GM18505 (cell line): ENCODE results near the gene VASP.
A peak's percentile ranks its signal among the peaks of the same experiment; 100 is the strongest.

Source experiments
- ATAC-seq: cut with Tn5 transposase; IDR thresholded peaks from one replicate; pipeline ENCODE4 v1.9.1; 2021; ENCODE audit not compliant: unreplicated experiment
- POLR2A ChIP-seq: IDR thresholded peaks from 4 replicates; pipeline ENCODE4 v1.6.1; 2011; ENCODE audit warnings: borderline replicate concordance; ENCODE audit not compliant: insufficient read depth, insufficient read length; ENCODE audit errors: extremely low read depth

The VASP gene

GRCh38 chr19:45496349-45496953, 10.8 kb upstream of the VASP start:
- peak; percentile 11 for ATAC-seq
- no peak for TF ChIP-seq POLR2A

DNA sequence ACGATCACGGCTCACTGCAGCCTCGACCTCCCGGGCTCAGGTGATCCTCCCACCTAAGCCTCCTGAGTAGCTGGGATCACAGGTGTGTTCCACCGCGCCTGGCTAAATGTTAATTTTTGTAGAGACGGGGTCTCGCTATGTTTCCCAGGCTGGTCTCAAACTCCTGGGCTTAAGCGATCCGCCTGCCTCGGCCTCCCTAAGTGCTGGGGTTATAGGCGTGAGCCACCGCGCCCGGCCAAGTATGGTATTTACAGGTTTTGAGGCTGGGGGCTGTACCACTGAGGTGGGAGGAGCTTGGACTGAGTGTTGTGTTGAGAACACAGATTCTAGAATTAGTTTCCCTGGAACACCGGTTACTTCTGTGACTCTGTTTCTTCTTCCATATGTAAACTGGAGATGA, 9.5 kb upstream of the VASP start:
- ATAC-seq, result no peak
- no peak for TF ChIP-seq POLR2A

DNA sequence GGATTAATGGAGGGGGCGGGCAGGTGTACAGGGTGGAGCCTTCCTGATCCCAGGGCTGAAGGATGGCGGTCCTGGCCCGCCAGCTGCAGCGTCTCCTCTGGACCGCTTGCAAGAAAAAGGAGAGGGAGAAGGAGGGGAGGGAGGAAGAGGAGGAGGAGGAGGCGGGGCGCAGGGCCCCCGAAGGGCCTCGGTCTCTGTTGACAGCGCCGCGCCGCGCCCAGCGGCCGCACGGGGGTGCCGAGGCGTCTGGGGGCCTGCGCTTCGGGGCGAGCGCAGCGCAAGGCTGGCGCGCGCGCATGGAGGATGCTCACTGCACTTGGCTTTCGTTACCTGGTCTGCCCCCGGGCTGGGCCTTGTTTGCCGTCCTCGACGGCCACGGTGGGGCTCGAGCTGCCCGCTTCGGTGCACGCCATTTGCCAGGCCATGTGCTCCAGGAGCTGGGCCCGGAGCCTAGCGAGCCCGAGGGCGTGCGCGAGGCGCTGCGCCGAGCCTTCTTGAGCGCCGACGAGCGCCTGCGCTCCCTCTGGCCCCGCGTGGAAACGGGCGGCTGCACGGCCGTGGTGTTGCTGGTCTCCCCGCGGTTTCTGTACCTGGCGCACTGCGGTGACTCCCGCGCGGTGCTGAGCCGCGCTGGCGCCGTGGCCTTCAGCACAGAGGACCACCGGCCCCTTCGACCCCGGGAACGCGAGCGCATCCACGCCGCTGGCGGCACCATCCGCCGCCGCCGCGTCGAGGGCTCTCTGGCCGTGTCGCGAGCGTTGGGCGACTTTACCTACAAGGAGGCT, 8.7 kb upstream of the VASP start, which contains the start of gene PPM1N:
Gene PPM1N, plus strand, starts transcription at position 33 of the 785 bp plus-strand sequence. Its CDS starts 30 bp downstream, at position 63.
- TF ChIP-seq POLR2A, result no peak
- no peak for ATAC-seq

DNA sequence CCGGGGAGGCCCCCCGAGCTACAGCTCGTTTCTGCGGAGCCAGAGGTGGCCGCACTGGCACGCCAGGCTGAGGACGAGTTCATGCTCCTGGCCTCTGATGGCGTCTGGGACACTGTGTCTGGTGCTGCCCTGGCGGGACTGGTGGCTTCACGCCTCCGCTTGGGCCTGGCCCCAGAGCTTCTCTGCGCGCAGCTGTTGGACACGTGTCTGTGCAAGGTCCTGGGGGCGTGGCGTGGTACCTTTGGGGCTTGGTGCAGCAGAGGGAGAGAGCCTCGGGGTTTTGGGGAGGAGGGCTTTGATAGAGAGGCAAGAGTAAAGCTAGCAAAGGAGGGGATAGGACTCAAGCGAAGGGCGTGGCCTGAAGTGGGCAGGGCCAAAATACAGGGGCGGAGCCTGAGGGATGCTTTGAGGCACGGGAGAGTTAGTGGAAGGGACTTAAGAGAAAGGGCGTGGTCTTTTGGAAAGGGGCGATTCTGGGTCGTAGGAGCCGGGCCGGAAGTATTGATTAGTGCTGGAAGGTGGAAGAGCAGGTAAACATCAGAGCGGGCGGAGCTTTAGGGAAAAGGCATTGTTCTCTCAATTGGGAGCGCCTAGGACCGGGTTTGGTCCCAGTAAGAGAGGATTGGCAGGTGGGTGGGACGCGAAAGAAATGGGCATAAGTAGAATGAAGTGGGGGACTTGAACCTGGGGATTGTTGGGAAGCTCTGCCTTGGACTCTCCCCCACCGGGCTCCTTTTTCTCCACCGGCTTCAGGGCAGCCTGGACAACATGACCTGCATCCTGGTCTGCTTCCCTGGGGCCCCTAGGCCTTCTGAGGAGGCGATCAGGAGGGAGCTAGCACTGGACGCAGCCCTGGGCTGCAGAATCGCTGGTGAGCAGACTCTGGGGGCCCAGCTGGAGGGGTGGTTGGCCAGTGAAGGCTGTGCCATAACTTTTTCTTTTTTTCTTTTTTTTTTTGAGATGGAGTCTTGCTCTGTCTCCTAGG, 7.8 kb upstream of the VASP start:
- ATAC-seq, result no peak
- no peak for TF ChIP-seq POLR2A

DNA sequence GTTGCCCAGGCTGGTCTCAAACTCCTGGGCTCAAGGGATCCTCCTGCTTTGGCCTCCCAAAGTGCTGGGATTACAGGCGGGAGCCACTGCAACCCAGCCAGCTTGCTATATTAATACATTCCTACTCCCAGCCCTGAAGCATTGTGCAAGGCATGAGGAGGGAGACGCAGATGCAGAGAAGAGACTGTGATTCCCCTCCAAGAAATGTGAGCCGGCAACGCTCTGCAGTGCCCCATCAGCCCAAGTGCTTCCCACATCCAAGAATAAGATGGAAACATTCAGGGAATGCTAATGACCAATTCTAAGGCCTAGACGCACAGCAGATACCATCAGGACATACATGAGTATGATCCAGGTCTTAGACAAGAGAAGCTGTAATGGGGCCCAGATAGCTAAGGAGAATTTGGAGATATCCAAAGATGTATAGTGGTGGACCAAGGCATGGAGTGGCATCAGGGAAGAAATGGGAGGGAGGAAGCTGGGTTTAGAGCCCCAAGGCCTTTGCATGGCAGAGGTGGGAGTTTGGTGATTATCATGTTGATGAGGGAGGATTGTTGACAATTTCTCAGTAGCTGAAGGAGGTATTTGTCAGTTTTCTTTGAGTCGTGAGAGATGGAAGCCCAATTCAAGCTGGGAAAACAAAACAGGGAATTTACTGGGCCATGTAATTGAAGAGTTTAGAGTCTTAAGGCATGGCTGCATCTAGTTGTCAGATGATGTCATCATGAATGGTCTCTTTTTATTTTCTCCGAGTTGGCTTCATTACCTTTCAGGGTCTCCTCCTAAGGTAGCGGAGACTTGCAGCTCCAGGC, 6.2 kb upstream of the VASP start:
- no peak for ATAC-seq
- TF ChIP-seq POLR2A, result no peak

- no peak for TF ChIP-seq POLR2A
- ATAC-seq, result no peak
Measured at GRCh38 chr19:45501730-45502014, 5.6 kb upstream of the VASP start.

DNA sequence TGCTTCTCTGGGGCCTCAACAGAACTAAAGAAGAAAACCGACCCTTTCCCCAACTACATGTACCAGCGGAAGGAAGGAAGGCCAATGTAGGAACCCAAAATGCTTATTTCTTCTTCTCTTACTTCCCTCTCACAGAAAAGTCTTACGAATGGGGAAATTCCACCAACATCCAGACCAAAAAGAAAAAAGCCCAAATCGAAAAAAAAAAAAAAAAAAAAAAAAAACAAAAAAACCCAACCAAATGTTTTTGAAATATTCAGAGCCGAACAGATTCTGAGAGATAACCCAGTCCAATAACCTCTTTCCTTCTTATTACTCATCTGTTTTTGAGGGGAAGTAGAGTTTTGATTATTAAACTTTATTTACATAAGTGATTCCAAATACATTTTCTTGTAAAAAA, 5.2 kb upstream of the VASP start:
- no peak for TF ChIP-seq POLR2A
- no peak for ATAC-seq

- TF ChIP-seq POLR2A, result no peak
- ATAC-seq, result no peak
Measured at GRCh38 chr19:45503909-45504308, 3.4 kb upstream of the VASP start.

DNA sequence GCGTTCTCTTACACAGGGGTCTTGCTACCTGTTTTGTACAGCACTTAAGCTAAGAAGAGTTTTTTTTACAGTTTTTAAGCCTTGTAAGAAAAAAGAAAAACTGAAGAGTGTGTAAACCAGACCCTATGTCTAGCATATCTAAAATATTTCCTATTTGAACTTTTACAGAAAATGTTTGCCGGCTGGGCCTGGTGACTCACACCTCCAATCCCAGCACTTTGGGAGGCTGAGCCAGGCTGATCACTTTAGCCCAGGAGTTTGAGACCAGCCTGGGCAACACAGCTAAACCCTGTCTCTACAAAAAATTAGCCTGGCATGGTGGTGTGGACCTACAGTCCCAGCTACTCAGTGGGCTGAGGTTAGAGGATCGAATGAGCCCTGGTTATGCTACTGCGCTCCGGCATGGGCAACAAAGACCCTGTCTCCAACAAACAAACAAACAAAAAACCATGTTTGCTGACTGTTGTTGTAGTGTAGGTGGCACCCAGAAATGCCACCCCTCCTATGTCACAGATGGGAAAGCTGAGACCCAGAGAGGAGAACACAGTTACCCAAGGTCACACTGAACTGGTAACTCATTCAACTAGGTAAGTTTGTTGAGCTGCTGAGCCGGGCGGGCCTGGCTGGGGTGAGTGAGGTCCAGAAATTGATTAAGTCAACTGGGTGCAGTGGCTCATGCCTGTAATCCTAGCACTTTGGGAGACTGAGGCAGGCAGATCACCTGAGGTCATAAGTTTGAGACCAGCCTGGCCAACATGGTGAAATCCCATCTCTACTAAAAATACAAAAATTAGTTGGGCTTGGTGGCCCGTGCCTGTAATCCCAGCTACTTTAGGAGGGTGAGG, 1.9 kb upstream of the VASP start:
- ATAC-seq, result no peak
- TF ChIP-seq POLR2A, result no peak

DNA sequence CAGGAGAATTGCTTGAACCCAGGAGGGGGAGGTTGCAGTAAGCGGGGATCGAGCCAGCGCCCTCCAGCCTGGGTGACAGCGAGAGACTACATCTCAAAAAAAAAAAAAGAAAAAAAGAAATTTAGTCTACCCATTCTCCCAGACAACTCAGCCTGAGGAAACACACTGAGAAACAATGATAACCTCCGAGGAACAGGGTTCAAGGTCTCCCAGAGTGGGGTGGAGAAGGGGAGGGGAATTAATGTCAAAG, 1.4 kb upstream of the VASP start:
- ATAC-seq, result no peak
- TF ChIP-seq POLR2A, result no peak

DNA sequence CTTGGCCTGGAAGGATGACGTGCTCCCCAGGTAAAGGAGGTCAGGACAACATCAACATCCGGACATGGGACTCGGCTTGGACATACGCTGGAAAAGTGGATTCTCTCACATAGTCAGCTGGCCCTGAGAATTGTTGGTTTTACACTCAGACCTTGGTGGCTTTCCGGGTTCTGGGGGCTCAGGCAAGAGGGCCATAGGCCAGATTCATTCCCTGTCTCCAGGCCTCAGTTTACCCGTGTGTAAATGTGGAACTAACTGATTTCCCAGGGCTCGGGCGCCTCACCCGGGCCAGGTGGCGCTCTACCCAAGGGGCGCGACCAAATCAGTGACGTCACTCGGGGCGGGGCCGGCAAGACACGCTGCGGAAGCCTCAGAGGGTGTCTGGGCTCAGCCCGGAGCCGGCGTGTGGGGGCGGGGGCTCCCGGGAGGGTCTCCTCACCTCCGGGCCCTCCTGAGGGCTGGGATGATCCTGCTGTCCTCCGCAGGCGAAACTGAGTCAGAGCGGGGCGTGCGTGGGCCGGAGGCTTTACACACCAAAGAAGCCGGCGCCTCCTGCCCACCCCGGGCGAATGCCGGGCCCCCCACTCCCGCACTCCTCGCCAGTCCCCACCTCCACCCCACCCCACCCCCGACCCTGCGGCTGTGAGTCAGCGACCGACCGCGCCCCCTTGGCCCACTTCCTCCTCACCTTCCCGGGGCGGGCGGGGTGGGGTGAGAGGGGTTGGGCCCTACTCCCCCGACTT, 862 bp upstream of the VASP start:
- TF ChIP-seq POLR2A, result peak; percentile 75
- peak; percentile 63 for ATAC-seq
